Activated T-helper 1 cell treated with anti-CD3 and anti-CD28 coated beads, Interleukin-12 subunit alpha, Interleukin-12 subunit beta, Interleukin-2, Interleukin-4 antibody, amounts not matched to agents 30 ng/mL and 10 ng/mL and 1 ng/mL, durations not matched to agents 14 hours and 24 hours and 36 hours (primary cell): ENCODE data around the gene ANKS1A. TPM values are rescaled to one million over a fixed set of nuclear protein-coding genes. Genes with fewer than 3 reads are reported as not detected.
"Not testable (repeated sequence)": the region's sequence is repeated elsewhere in the genome, so short reads cannot be mapped to it uniquely, and the experiment has no call there.

Source experiments
- DNase-seq: peaks from one replicate; pipeline ENCODE4 v3.0.0; 2021; ENCODE audit warnings: low spot score
- H3K27ac Mint-ChIP-seq: one replicate; pipeline ENCODE4 v1.8.0; 2021; ENCODE audit warnings: mild to moderate bottlenecking, mixed read lengths
- H3K27me3 Mint-ChIP-seq: one replicate; pipeline ENCODE4 v1.8.0; 2022; ENCODE audit warnings: mild to moderate bottlenecking, moderate library complexity, mixed read lengths; ENCODE audit not compliant: insufficient read depth
- H3K36me3 Mint-ChIP-seq: one replicate; pipeline ENCODE4 v1.8.0; 2021; ENCODE audit warnings: low read depth, mixed read lengths
- H3K4me1 Mint-ChIP-seq: one replicate; pipeline ENCODE4 v1.8.0; 2021; ENCODE audit warnings: low read depth, mixed read lengths
- H3K4me3 Mint-ChIP-seq: one replicate; pipeline ENCODE4 v1.8.0; 2021; ENCODE audit warnings: mild to moderate bottlenecking, moderate library complexity, mixed read lengths
- H3K9me3 Mint-ChIP-seq: one replicate; pipeline ENCODE4 v1.8.0; 2021; ENCODE audit warnings: mixed read lengths
- intact Hi-C: fragments of 100-400 bp; cut with micrococcal nuclease; formaldehyde crosslinking; loops from one replicate; pipeline ENCODE4 v1.15.1; 2024
- total RNA-seq: library from RNA; stranded (reverse); gene quantifications from 2 replicates; pipeline ENCODE4 v1.2.3, GENCODE V29; 2022

The ANKS1A gene
- total RNA-seq, 1 donor from 2014 or later = 9.5 TPM

GRCh38 chr6:35136185-35136584 is 247.1 kb downstream of the ANKS1A start:
- H3K36me3 Mint-ChIP-seq = peaks cover 2% of the 10 kb centered on the region
- intact Hi-C loops = no loop called here
- H3K4me1 Mint-ChIP-seq = peaks cover 11% of the 10 kb centered on the region
- peaks cover 26% of the 10 kb centered on the region for H3K27me3 Mint-ChIP-seq
- H3K4me3 Mint-ChIP-seq = no peak overlapping the region
- no peak for DNase-seq
- no peak overlapping the region for H3K27ac Mint-ChIP-seq
- H3K9me3 Mint-ChIP-seq = no peaks in the 10 kb centered on the region

- H3K27ac Mint-ChIP-seq, intact Hi-C loops, DNase-seq, H3K4me3 Mint-ChIP-seq, H3K9me3 Mint-ChIP-seq, H3K36me3 Mint-ChIP-seq: not testable (repeated sequence)
- Mint-ChIP-seq H3K27me3 (peaks cover 21% of the 10 kb centered on the region), H3K4me1 (peaks cover 21% of the 10 kb centered on the region)
Observed at GRCh38 chr6:35138191-35138590, 249.1 kb downstream of the ANKS1A start.

DNA sequence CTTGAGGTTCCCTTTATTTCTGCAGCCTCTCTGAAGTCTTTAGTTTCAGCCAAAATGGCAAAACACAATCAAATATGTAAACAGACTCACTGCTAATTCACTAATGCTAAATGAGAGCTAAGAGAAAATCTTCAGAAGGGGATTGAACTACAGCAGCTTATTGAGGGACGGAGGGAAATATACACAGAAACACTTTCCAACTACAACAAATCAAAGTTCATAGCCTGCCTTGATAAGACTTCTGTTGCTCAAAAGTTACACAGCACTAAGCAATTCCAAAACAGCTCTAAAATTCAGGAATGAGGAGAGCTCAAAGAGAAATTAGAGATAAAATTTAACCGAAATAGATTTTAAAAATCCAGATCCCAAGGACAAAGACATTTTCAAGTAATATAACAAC is 250.4 kb downstream of the ANKS1A start:
- intact Hi-C loops = no loop called here
- H3K36me3 Mint-ChIP-seq = peaks cover 2% of the 10 kb centered on the region
- H3K9me3 Mint-ChIP-seq = no peaks in the 10 kb centered on the region
- no peak overlapping the region for H3K4me3 Mint-ChIP-seq
- DNase-seq = no peak
- H3K27me3 Mint-ChIP-seq = peaks cover 21% of the 10 kb centered on the region
- H3K4me1 Mint-ChIP-seq = peaks cover 26% of the 10 kb centered on the region
- H3K27ac Mint-ChIP-seq = no peak overlapping the region

DNA sequence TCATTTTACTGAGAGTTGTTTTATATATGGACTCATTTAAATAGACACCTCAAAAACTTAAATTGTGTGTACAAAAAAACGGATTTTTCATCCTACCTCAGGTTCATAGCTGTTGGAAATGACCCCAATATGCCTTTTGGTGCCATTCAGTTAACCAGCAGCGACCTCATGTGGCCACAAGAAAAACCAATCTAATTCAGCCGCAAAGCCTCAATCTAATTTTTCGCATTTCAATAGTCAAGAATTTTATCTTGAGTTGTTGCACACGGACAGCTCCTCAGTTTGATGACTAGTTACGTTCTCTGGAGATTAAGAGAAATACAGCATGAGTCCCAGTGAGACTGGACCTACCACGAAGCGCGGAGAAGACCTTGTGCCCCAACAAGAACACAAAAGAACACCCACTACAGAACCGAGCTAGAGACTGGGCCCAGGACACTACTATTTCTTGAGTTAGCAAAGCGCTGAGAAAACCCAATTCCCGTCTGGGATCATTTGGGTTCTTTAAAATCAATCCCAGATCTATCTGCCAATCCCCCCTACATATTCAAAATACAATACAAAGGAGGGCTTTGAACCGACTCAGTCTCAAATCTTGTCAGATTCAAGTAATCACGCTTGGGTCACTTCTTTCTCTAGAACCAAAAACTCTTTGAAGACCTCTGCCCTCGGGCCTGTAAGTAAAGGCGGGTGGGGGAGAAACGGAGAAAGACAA is 251.0 kb downstream of the ANKS1A start:
- no peaks in the 10 kb centered on the region for H3K9me3 Mint-ChIP-seq
- intact Hi-C loops = loop anchor here (1.0 to 5.0 kb wide), 7 partner anchors 8 to 680 kb away; partner anchors contain the start of genes ANKS1A, BLTP3A and TAF11
- peak overlapping the region; percentile 65 for H3K4me3 Mint-ChIP-seq
- DNase-seq = peak; percentile 21
- peaks cover 21% of the 10 kb centered on the region for H3K27me3 Mint-ChIP-seq
- H3K4me1 Mint-ChIP-seq = peaks cover 26% of the 10 kb centered on the region
- H3K27ac Mint-ChIP-seq = peak overlapping the region; percentile 68
- H3K36me3 Mint-ChIP-seq = peaks cover 2% of the 10 kb centered on the region

DNA sequence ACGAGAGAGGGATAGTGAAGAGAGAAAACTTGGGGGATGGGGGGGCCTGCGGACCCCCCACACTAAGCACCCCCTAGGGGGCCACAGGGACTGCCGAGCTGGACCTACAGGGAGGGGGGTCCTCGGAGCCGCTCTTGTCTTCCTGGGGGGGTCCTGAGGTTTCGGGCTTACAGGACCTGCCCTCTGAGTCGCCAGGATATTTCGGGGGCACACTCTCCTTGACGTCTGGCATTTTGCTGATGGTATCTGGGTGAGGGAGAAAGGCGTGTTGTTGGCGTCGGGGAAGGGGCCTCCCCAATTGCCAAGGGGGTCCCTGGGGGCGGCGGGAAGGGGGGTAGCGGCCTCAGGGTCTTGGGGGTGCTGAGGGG is 251.6 kb downstream of the ANKS1A start:
- no peaks in the 10 kb centered on the region for H3K9me3 Mint-ChIP-seq
- peaks cover 2% of the 10 kb centered on the region for H3K36me3 Mint-ChIP-seq
- no peak for DNase-seq
- peaks cover 26% of the 10 kb centered on the region for H3K4me1 Mint-ChIP-seq
- peaks cover 21% of the 10 kb centered on the region for H3K27me3 Mint-ChIP-seq
- peak overlapping the region; percentile 68 for H3K27ac Mint-ChIP-seq
- intact Hi-C loops = loop anchor here (1.0 to 5.0 kb wide), 7 partner anchors 8 to 680 kb away; partner anchors contain the start of genes ANKS1A, BLTP3A and TAF11
- peak overlapping the region; percentile 65 for H3K4me3 Mint-ChIP-seq

Other genes starting within 250 kb of the ANKS1A start
- gene ILRUN, start 192.5 kb upstream of the ANKS1A start, total RNA-seq = 62.7 and 64.4 TPM in 2 replicates
- 163 and 185 TPM in 2 replicates for gene SNRPC, start 131.8 kb upstream of the ANKS1A start, total RNA-seq
- 17.2 and 17.8 TPM in 2 replicates for gene BLTP3A, start 97.2 kb upstream of the ANKS1A start, total RNA-seq
- gene TAF11, start 1.2 kb upstream of the ANKS1A start, total RNA-seq = 37.2 and 38.4 TPM in 2 replicates